CD4-positive, CD25-positive, alpha-beta regulatory T cell (primary cell): ENCODE data around the gene MYL12B. TPM values are rescaled to one million over a fixed set of nuclear protein-coding genes. Genes with fewer than 3 reads are reported as not detected.
"Not testable (repeated sequence)": the region's sequence is repeated elsewhere in the genome, so short reads cannot be mapped to it uniquely, and the experiment has no call there.

Experiments used
- ATAC-seq, 2 donors: fragments of 150-1000 bp; cut with Tn5 transposase; one replicate each; pipeline ENCODE4 v1.10.0; 2021; ENCODE audit warnings: low read depth in 2 of 2, moderate number of reproducible peaks in 2 of 2, moderate library complexity in 1 of 2
- DNase-seq, 3 donors: peaks; one replicate each; pipeline versions ENCODE4 v3.0.0 to v3.0.0-alpha.2; 2012 to 2022; ENCODE audit warnings: mixed read lengths in 1 of 3
- H3K27ac ChIP-seq: one replicate; pipeline ENCODE4 v1.7.0; 2013; ENCODE audit warnings: mild to moderate bottlenecking, low read length; ENCODE audit not compliant: insufficient read depth, poor library complexity, severe bottlenecking
- H3K27me3 ChIP-seq: one replicate; pipeline ENCODE4 v1.7.0; 2013; ENCODE audit warnings: low read length; ENCODE audit not compliant: control insufficient read depth, insufficient read depth
- H3K36me3 ChIP-seq: one replicate; pipeline ENCODE4 v1.7.0; 2013; ENCODE audit warnings: mild to moderate bottlenecking, low read length, moderate library complexity; ENCODE audit not compliant: control insufficient read depth, insufficient read depth
- H3K4me1 ChIP-seq: 2 replicates; pipeline ENCODE4 v1.7.0; 2013; ENCODE audit warnings: mild to moderate bottlenecking, low read length; ENCODE audit not compliant: insufficient read depth, control insufficient read depth, poor library complexity, severe bottlenecking
- H3K4me3 ChIP-seq: one replicate; pipeline ENCODE4 v1.7.0; 2013; ENCODE audit warnings: low read depth, mild to moderate bottlenecking, low read length, moderate library complexity
- H3K9me3 ChIP-seq, 2 experiments: 1 replicate in 1 of 2; 2 replicates in 1 of 2; pipeline ENCODE4 v1.7.0; 2013; ENCODE audit warnings: low read length in 2 of 2, mild to moderate bottlenecking in 1 of 2, moderate library complexity in 1 of 2; ENCODE audit not compliant: control insufficient read depth in 2 of 2
- H3K27ac Mint-ChIP-seq, 3 donors: one replicate each; pipeline ENCODE4 v1.8.0; 2020 to 2022; ENCODE audit warnings: mild to moderate bottlenecking in 3 of 3, mixed read lengths in 3 of 3, moderate library complexity in 2 of 3
- H3K27me3 Mint-ChIP-seq: one replicate; pipeline ENCODE4 v1.8.0; 2022; ENCODE audit warnings: mild to moderate bottlenecking, mixed read lengths
- H3K36me3 Mint-ChIP-seq: one replicate; pipeline ENCODE4 v1.8.0; 2020; ENCODE audit warnings: mixed read lengths
- H3K4me1 Mint-ChIP-seq, 4 donors: one replicate each; pipeline ENCODE4 v1.8.0; 2020 to 2022; ENCODE audit warnings: mixed read lengths in 4 of 4, mild to moderate bottlenecking in 1 of 4
- H3K4me3 Mint-ChIP-seq, 4 donors: one replicate each; pipeline ENCODE4 v1.8.0; 2020 to 2022; ENCODE audit warnings: mild to moderate bottlenecking in 4 of 4, mixed read lengths in 4 of 4, moderate library complexity in 3 of 4
- H3K9me3 Mint-ChIP-seq, 7 donors: one replicate each; pipeline ENCODE4 v1.8.0; 2020 to 2022; ENCODE audit warnings: mixed read lengths in 7 of 7, mild to moderate bottlenecking in 3 of 7, moderate library complexity in 2 of 7
- polyA plus RNA-seq, 4 donors: library from polyadenylated mRNA; unstranded; fragments of 300-500 nt; fragmentation: Illumina TruSeq; gene quantifications; one replicate each; pipeline ENCODE4 v1.2.3, GENCODE V29; 2021
- total RNA-seq: library from RNA; stranded (reverse); gene quantifications from one replicate; pipeline ENCODE4 v1.2.3, GENCODE V29; 2022

The MYL12B gene
- total and polyA plus RNA-seq, 5 donors from 2014 or later, result 168 to 1,134 (median 998) TPM

DNA sequence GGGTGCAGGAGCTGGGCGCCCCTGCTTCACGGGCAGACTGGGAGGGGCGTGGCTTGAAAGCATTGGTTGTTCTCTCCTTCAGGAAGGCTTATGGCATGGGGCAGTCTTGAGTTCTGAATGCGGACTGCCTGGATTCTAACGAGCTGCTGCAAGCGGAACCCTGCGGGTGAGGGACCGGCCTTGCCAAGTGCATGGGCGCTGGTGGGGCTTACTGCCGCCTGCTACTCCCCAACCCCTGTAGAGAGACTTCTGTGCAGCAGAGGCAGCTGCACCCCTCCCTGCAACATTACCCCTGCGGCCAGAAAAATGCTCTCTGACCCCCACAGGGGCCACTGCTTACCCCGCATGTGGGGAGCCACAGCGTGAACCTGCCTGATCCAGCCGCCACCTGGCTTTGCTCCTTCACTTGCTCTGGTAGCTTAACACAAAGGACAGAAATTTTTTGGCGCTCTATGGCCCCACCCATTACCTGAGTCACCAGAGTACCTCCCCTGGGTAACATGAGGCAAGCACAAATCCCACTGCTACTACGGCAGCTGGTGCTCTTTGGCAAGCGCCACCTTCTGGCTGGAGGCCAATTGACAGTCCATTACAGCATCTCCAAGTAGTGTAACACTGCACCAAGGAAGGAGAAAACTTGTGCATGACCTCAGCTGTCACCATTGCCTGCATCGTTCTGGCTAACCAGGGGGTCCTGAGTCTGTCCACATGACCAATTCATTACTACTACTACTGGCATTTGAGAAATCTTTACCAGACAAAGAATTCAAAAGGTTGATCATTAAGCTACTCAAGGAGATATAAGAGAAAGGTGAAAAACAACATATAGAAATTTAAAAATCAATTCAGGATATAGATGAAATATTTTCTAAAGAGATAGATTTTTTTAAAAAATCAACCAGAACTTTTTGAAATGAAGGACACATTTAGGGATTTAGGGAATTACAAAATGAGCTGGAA lies 35.4 kb downstream of the MYL12B start:
- Histone ChIP-seq H3K4me1 (peaks cover 10% of the 10 kb centered on the region), H3K9me3 (peaks cover 0 to 7% of the 10 kb centered on the region in 2 experiments), H3K4me3 (peak overlapping the region; percentile 63), H3K27me3 (peaks cover 18% of the 10 kb centered on the region), H3K36me3 (no peaks in the 10 kb centered on the region), H3K27ac (no peak overlapping the region)
- Mint-ChIP-seq H3K36me3 (no peaks in the 10 kb centered on the region), H3K27me3 (peaks cover 28% of the 10 kb centered on the region), H3K27ac (peak overlapping the region; percentile 55 to 76 (median 57)), H3K9me3 (peaks cover 0 to 7% (median 0%) of the 10 kb centered on the region in 7 donors), H3K4me3 (peak overlapping the region; percentile 93 to 94 (median 94)), H3K4me1 (peaks cover 4 to 13% (median 6%) of the 10 kb centered on the region in 4 donors)
- DNase-seq (peak; percentile 83 to 94 (median 90)), ATAC-seq (peak; percentile 98 to 99)

GRCh38 chr18:3304832-3305231 lies 42.9 kb downstream of the MYL12B start:
- Mint-ChIP-seq H3K36me3 (no peaks in the 10 kb centered on the region), H3K27me3 (peaks cover 23% of the 10 kb centered on the region), H3K27ac (peak overlapping the region in 2 of 3 donors; percentile 1 to 18), H3K4me1 (peaks cover 0 to 12% (median 5%) of the 10 kb centered on the region in 4 donors), H3K9me3 (peaks cover 0 to 3% (median 0%) of the 10 kb centered on the region in 7 donors), H3K4me3 (no peak overlapping the region)
- ATAC-seq (no peak), DNase-seq (no peak)
- Histone ChIP-seq H3K27ac (no peak overlapping the region), H3K27me3 (peaks cover 7% of the 10 kb centered on the region), H3K9me3 (no peaks in the 10 kb centered on the region), H3K4me1 (peaks cover 6% of the 10 kb centered on the region), H3K36me3 (no peaks in the 10 kb centered on the region), H3K4me3 (no peak overlapping the region)

DNA sequence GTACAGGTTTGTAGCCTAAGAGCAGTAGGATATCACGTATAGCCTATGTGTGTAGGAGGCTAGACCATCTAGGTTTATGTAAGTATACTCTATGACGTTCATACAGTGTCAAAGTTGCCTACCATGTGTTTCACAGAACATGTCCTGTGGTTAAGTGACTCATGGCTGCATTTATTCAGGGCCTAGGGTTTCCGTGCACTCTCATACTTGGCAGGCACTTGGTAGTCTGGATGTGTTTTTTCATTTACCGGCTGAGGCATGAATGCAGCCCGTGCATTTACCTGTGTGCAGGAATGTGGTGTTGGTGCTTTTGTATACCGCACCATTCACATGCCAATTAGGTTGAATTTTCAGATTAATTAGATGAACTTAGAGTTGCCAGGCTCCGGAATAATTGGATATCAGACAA lies 43.4 kb downstream of the MYL12B start:
- peaks cover 0 to 3% (median 0%) of the 10 kb centered on the region in 7 donors for H3K9me3 Mint-ChIP-seq
- Histone ChIP-seq H3K27ac (peak overlapping the region; percentile 1), H3K27me3 (peaks cover 2% of the 10 kb centered on the region), H3K4me1 (peaks cover 6% of the 10 kb centered on the region), H3K36me3 (no peaks in the 10 kb centered on the region), H3K4me3 (no peak overlapping the region), H3K9me3 (no peaks in the 10 kb centered on the region)
- H3K4me1 Mint-ChIP-seq, result peaks cover 0 to 12% (median 5%) of the 10 kb centered on the region in 4 donors
- DNase-seq (peak; percentile 20 to 74 (median 41)), ATAC-seq (peak; percentile 97 to 99)
- no peak overlapping the region for H3K4me3 Mint-ChIP-seq
- H3K36me3 Mint-ChIP-seq, result no peaks in the 10 kb centered on the region
- H3K27ac Mint-ChIP-seq, result peak overlapping the region in 2 of 3 donors; percentile 1 to 46
- H3K27me3 Mint-ChIP-seq, result peaks cover 20% of the 10 kb centered on the region

GRCh38 chr18:3305933-3306332 lies 44.0 kb downstream of the MYL12B start:
- Mint-ChIP-seq H3K27ac (no peak overlapping the region), H3K9me3 (peaks cover 0 to 3% (median 0%) of the 10 kb centered on the region in 7 donors), H3K27me3 (peaks cover 19% of the 10 kb centered on the region), H3K36me3 (no peaks in the 10 kb centered on the region), H3K4me3 (peak overlapping the region in 2 of 4 donors; percentile 17 to 34), H3K4me1 (peaks cover 0 to 12% (median 5%) of the 10 kb centered on the region in 4 donors)
- Histone ChIP-seq H3K36me3 (no peaks in the 10 kb centered on the region), H3K27me3 (no peaks in the 10 kb centered on the region), H3K4me1 (peaks cover 6% of the 10 kb centered on the region), H3K4me3 (no peak overlapping the region), H3K27ac (peak overlapping the region; percentile 1), H3K9me3 (no peaks in the 10 kb centered on the region)
- DNase-seq (no peak), ATAC-seq (no peak)

GRCh38 chr18:3306391-3306790 lies 44.5 kb downstream of the MYL12B start:
- H3K36me3 ChIP-seq, result no peaks in the 10 kb centered on the region
- H3K4me3 Mint-ChIP-seq, result peak overlapping the region in 1 of 4 donors; percentile 34

GRCh38 chr18:3313685-3314084 lies 51.8 kb downstream of the MYL12B start:
- H3K4me1 ChIP-seq, result no peaks in the 10 kb centered on the region
- no peaks in the 10 kb centered on the region for H3K27me3 ChIP-seq
- Mint-ChIP-seq H3K9me3 (peaks cover 0 to 4% (median 0%) of the 10 kb centered on the region in 7 donors), H3K27me3 (peaks cover 10% of the 10 kb centered on the region), H3K4me1 (no peaks in the 10 kb centered on the region), H3K4me3 (no peak overlapping the region), H3K27ac (no peak overlapping the region), H3K36me3 (no peaks in the 10 kb centered on the region)
- H3K27ac ChIP-seq, result no peak overlapping the region
- H3K9me3 ChIP-seq, result no peaks in the 10 kb centered on the region
- no peaks in the 10 kb centered on the region for H3K36me3 ChIP-seq
- ATAC-seq (no peak), DNase-seq (no peak)
- no peak overlapping the region for H3K4me3 ChIP-seq

More at GRCh38 chr18:3306391-3306790, 44.5 kb downstream of the MYL12B start:
- Mint-ChIP-seq H3K36me3 (no peaks in the 10 kb centered on the region), H3K27ac (no peak overlapping the region), H3K9me3 (peaks cover 0 to 3% (median 0%) of the 10 kb centered on the region in 7 donors), H3K4me1 (peaks cover 0 to 12% (median 5%) of the 10 kb centered on the region in 4 donors), H3K27me3 (peaks cover 14% of the 10 kb centered on the region)
- H3K4me1 ChIP-seq, result peaks cover 6% of the 10 kb centered on the region
- no peak for DNase-seq
- no peak overlapping the region for H3K4me3 ChIP-seq
- no peaks in the 10 kb centered on the region for H3K9me3 ChIP-seq
- no peak for ATAC-seq
- H3K27me3 ChIP-seq, result no peaks in the 10 kb centered on the region
- H3K27ac ChIP-seq, result no peak overlapping the region

DNA sequence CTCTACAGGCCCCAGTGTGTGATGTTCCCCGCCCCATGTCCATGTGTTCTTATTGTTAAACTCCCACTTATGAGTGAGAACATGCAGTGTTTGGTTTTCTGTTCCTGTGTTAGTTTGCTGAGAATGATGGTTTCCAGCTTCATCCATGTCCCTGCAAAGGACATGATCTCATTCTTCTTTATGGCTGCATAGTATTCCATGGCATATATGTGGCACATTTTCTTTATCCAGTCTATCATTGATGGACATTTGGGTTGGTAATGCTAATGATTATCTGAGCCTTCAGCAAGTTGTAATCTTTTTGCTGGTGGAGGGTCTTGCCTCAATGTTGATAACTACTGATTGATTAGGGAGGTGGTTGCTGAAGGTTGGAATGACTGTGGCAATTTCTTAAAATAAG lies 53.4 kb downstream of the MYL12B start:
- H3K4me3 Mint-ChIP-seq, H3K9me3 Mint-ChIP-seq, DNase-seq, H3K36me3 Mint-ChIP-seq, H3K27me3 Mint-ChIP-seq, H3K4me1 Mint-ChIP-seq, H3K9me3 ChIP-seq, H3K4me3 ChIP-seq, H3K27ac ChIP-seq, ATAC-seq, H3K4me1 ChIP-seq, H3K36me3 ChIP-seq, H3K27me3 ChIP-seq, H3K27ac Mint-ChIP-seq: not testable (repeated sequence)
